Sigmoid colon (tissue), 7 donors: ENCODE data around the gene TULP3. TPM values are rescaled to one million over a fixed set of nuclear protein-coding genes. Genes with fewer than 3 reads are reported as not detected.
A peak's percentile ranks its signal among the peaks of the same experiment; 100 is the strongest.

ENCODE experiments used
- DNase-seq: peaks from one replicate; pipeline ENCODE4 v3.0.0-alpha.2; 2019
- H3K27ac ChIP-seq, 4 donors: fragments of 200-600 bp; sonication (generic); one replicate each; pipeline ENCODE4 v1.5.1; 2016 to 2019; ENCODE audit warnings: mild to moderate bottlenecking in 1 of 4
- H3K27me3 ChIP-seq, 3 donors: fragments of 200-600 bp; sonication (generic); one replicate each; pipeline ENCODE4 v1.5.1; 2019; ENCODE audit warnings: mild to moderate bottlenecking in 1 of 3
- H3K36me3 ChIP-seq, 4 donors: fragments of 200-600 bp; sonication (generic); one replicate each; pipeline ENCODE4 v1.5.1; 2016 to 2019
- H3K4me1 ChIP-seq, 4 donors: fragments of 200-600 bp; sonication (generic); one replicate each; pipeline ENCODE4 v1.5.1; 2017 to 2019
- H3K4me3 ChIP-seq, 4 donors: fragments of 200-600 bp; sonication (generic); one replicate each; pipeline ENCODE4 v1.5.1; 2017 to 2019; ENCODE audit warnings: mild to moderate bottlenecking in 2 of 4, moderate library complexity in 1 of 4
- H3K9me3 ChIP-seq, 4 donors: fragments of 200-600 bp in 3 of 4; sonication (generic) in 3 of 4; one replicate each; pipeline versions ENCODE4 v1.5.1 to v1.6.1; 2013 to 2019
- CTCF ChIP-seq, 4 experiments: fragments of 450-650 bp in 3 of 4; fragments of 200-600 bp in 1 of 4; IDR thresholded peaks; one replicate each; pipeline ENCODE4 v1.5.1; 2016 to 2019; ENCODE audit warnings: antibody characterized with exemption in 4 of 4, mild to moderate bottlenecking in 3 of 4, moderate library complexity in 2 of 4
- EP300 ChIP-seq, 4 donors: sonication (generic); formaldehyde crosslinking; IDR thresholded peaks; one replicate each; pipeline ENCODE4 v1.6.1; 2017; ENCODE audit warnings: antibody characterized with exemption in 4 of 4
- POLR2A ChIP-seq, 2 donors: fragments of 450-650 bp; IDR thresholded peaks; one replicate each; pipeline ENCODE4 v1.6.1; 2016; ENCODE audit warnings: antibody characterized with exemption in 2 of 2, mild to moderate bottlenecking in 2 of 2, moderate library complexity in 2 of 2
- POLR2AphosphoS5 ChIP-seq, 4 donors: sonication (generic); formaldehyde crosslinking; IDR thresholded peaks; one replicate each; pipeline ENCODE4 v1.6.1; 2017; ENCODE audit warnings: antibody characterized with exemption in 4 of 4
- WGBS, 2 donors: extraction: QIAGEN DNeasy Blood & Tissue Kit; methylation state at CpG; one replicate each; pipeline ENCODE4 v1.1.7; 2013; 5-methylcytosine and 5-hydroxymethylcytosine counted together
- intact Hi-C: fragments of 100-400 bp; cut with DNase I; formaldehyde crosslinking; loops from one replicate; pipeline ENCODE4 v1.15.1; 2023
- polyA plus RNA-seq, 3 donors: library from polyadenylated mRNA; stranded (reverse); fragments of 200-250 nt; gene quantifications; one replicate each; pipeline ENCODE4 v1.2.3, GENCODE V29; 2013
- total RNA-seq, 4 donors: library from RNA; depleted of rRNA; stranded (reverse); fragments of >200 nt; gene quantifications; one replicate each; pipeline ENCODE4 v1.1.0, GENCODE V29; 2016
- donor health status: healthy with polysubstance abuse.
- donor health status: Bipolar disorder and iron deficiency.
- donor health status: healthy.

TULP3 gene
- total and polyA plus RNA-seq, 7 donors: 3.0 to 32.1 (median 17.8) TPM

GRCh38 chr12:2944401-2945047 lies 53.8 kb downstream of the TULP3 start:
- intact Hi-C loops: loop anchor here (5.0 kb wide), 1 partner anchor 92 kb away; no protein-coding TSS in a partner anchor
- peak in 3 of 4 experiments; percentile 45 to 57 (median 53) for TF ChIP-seq CTCF (IDR thresholded peaks at IDR 0.05)
- TF ChIP-seq EP300 (IDR thresholded peaks at IDR 0.05): no peak
- TF ChIP-seq POLR2A (IDR thresholded peaks at IDR 0.05): no peak
- TF ChIP-seq POLR2AphosphoS5 (IDR thresholded peaks at IDR 0.05): peak in 1 of 4 donors; percentile 12
- Histone ChIP-seq H3K27ac (no peak overlapping the region), H3K27me3 (no peaks in the 10 kb centered on the region), H3K4me1 (no peaks in the 10 kb centered on the region), H3K4me3 (no peak overlapping the region), H3K9me3 (no peaks in the 10 kb centered on the region), H3K36me3 (peaks cover 0 to 20% (median 7%) of the 10 kb centered on the region in 4 donors)
- peak; percentile 66 for DNase-seq
- WGBS, 2 donors: 15 to 33% methylated on average over 24 of the region's 24 CpGs

- Histone ChIP-seq H3K27ac (no peak overlapping the region), H3K9me3 (no peaks in the 10 kb centered on the region), H3K36me3 (peaks cover 0 to 5% (median 0%) of the 10 kb centered on the region in 4 donors), H3K27me3 (no peaks in the 10 kb centered on the region), H3K4me1 (no peaks in the 10 kb centered on the region), H3K4me3 (no peak overlapping the region)
- intact Hi-C loops: no loop called here
- WGBS, 2 donors: 82 to 83% methylated on average over 4 of the region's 4 CpGs
- no peak for DNase-seq
- no peak for TF ChIP-seq POLR2A (IDR thresholded peaks at IDR 0.05)
- no peak for TF ChIP-seq POLR2AphosphoS5 (IDR thresholded peaks at IDR 0.05)
- TF ChIP-seq CTCF (IDR thresholded peaks at IDR 0.05): no peak
- TF ChIP-seq EP300 (IDR thresholded peaks at IDR 0.05): no peak
Measured at GRCh38 chr12:2949411-2949810, 58.7 kb downstream of the TULP3 start.

- 84 to 93% methylated on average over 1 of the region's 1 CpG for WGBS, 2 donors
- Histone ChIP-seq H3K27ac (no peak overlapping the region), H3K4me3 (no peak overlapping the region), H3K27me3 (no peaks in the 10 kb centered on the region), H3K36me3 (no peaks in the 10 kb centered on the region), H3K9me3 (no peaks in the 10 kb centered on the region), H3K4me1 (peaks cover 0 to 23% (median 22%) of the 10 kb centered on the region in 4 donors)
- intact Hi-C loops: no loop called here
- DNase-seq: no peak
- TF ChIP-seq EP300 (IDR thresholded peaks at IDR 0.05): no peak
- no peak for TF ChIP-seq POLR2AphosphoS5 (IDR thresholded peaks at IDR 0.05)
- TF ChIP-seq POLR2A (IDR thresholded peaks at IDR 0.05): no peak
- TF ChIP-seq CTCF (IDR thresholded peaks at IDR 0.05): no peak
Measured at GRCh38 chr12:2955888-2956287, 65.2 kb downstream of the TULP3 start.

- intact Hi-C loops: no loop called here
- Histone ChIP-seq H3K27me3 (no peaks in the 10 kb centered on the region), H3K4me3 (peak overlapping the region in 3 of 4 donors; percentile 56 to 69 (median 62)), H3K9me3 (no peaks in the 10 kb centered on the region), H3K27ac (peak overlapping the region in 3 of 4 donors; percentile 81 to 91 (median 83)), H3K36me3 (no peaks in the 10 kb centered on the region), H3K4me1 (peaks cover 0 to 28% (median 24%) of the 10 kb centered on the region in 4 donors)
- no peak for DNase-seq
- TF ChIP-seq CTCF (IDR thresholded peaks at IDR 0.05): no peak
- no peak for TF ChIP-seq POLR2AphosphoS5 (IDR thresholded peaks at IDR 0.05)
- TF ChIP-seq POLR2A (IDR thresholded peaks at IDR 0.05): no peak
- no peak for TF ChIP-seq EP300 (IDR thresholded peaks at IDR 0.05)
- 50 to 65% methylated on average over 11 of the region's 11 CpGs for WGBS, 2 donors
Measured at GRCh38 chr12:2957816-2958431, 67.2 kb downstream of the TULP3 start.
